ENCODE results near the gene FYN.
A peak's percentile ranks its signal among the peaks of the same experiment; 100 is the strongest.

Gene FYN

GRCh38 chr6:111828809-111829208 lies 44.4 kb downstream of the FYN start:
- no peak for DNase-seq

- no peak for DNase-seq
Measured at GRCh38 chr6:111825439-111826086, 47.7 kb downstream of the FYN start.

- no peak for DNase-seq
Measured at GRCh38 chr6:111824608-111825337, 48.5 kb downstream of the FYN start.

- DNase-seq: no peak
Measured at GRCh38 chr6:111823831-111824607, 49.2 kb downstream of the FYN start.

GRCh38 chr6:111823012-111823411 lies 50.2 kb downstream of the FYN start:
- DNase-seq: no peak

- no peak for DNase-seq
Measured at GRCh38 chr6:111819458-111819857, 53.8 kb downstream of the FYN start.

GRCh38 chr6:111818539-111819226 lies 54.6 kb downstream of the FYN start:
- DNase-seq: no peak

- no peak for DNase-seq
Measured at GRCh38 chr6:111817451-111818120, 55.7 kb downstream of the FYN start.

GRCh38 chr6:111813677-111814310 lies 59.5 kb downstream of the FYN start:
- no peak for DNase-seq

GRCh38 chr6:111813237-111813636 lies 60.0 kb downstream of the FYN start:
- DNase-seq: no peak

- DNase-seq: no peak
Measured at GRCh38 chr6:111812060-111813038, 60.9 kb downstream of the FYN start.

- no peak for DNase-seq
Measured at GRCh38 chr6:111810294-111811131, 62.7 kb downstream of the FYN start.

GRCh38 chr6:111809766-111810165 lies 63.5 kb downstream of the FYN start:
- DNase-seq: no peak

GRCh38 chr6:111809264-111809663 lies 64.0 kb downstream of the FYN start:
- DNase-seq: no peak

- no peak for DNase-seq
Measured at GRCh38 chr6:111808493-111808892, 64.8 kb downstream of the FYN start.

GRCh38 chr6:111806561-111807497 lies 66.4 kb downstream of the FYN start:
- no peak for DNase-seq

GRCh38 chr6:111806165-111806547 lies 67.1 kb downstream of the FYN start:
- no peak for DNase-seq

GRCh38 chr6:111805511-111806164 lies 67.6 kb downstream of the FYN start:
- DNase-seq: peak; percentile 61
